Hepatocyte (in vitro differentiated cells): Measurements from ENCODE around the gene APOM.

Source experiments
- EZH2 ChIP-seq: fragments of 200-600 bp; sonication (generic); IDR thresholded peaks from 2 replicates; pipeline ENCODE4 v1.6.1; 2016; ENCODE audit warnings: antibody characterized with exemption, mild to moderate bottlenecking, borderline replicate concordance
- TF ChIP-seq, protein P1 (sequence below): fragments of 200-600 bp; sonication (generic); IDR thresholded peaks from 2 replicates; pipeline ENCODE4 v1.5.1; 2016; ENCODE audit warnings: antibody characterized with exemption, mild to moderate bottlenecking; ENCODE audit not compliant: poor library complexity

DNA sequence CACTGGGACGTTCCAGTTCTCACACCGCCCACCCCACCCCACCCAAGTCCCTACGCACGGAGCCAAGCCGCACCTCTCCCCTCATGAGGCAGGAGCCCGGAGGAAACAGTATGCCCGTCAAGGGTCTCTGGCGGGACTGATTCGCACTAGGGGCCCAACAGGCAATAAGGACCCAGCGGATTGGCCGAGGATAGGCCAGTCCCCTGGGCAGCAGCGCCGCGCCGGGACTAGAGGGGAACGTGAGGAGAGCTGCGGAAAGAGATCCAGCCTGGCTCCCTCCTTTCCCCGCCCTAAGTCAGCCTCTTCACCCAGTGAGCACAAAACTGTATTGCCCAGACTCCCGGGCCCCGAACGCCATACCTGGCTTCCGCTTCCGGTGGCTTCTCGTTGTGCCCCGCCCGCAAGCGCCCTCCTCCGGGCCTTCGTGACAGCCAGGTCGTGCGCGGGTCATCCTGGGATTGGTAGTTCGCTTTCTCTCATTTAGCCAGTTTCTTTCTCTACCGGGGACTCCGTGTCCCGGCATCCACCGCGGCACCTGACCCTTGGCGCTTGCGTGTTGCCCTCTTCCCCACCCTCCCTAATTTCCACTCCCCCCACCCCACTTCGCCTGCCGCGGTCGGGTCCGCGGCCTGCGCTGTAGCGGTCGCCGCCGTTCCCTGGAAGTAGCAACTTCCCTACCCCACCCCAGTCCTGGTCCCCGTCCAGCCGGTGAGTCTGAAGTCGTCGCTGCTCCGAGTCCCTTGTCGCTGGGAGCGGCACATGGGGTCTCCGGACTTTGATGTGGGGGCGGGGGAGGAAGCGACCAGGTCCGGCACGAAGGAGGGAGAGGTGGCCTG is 10.0 kb downstream of the APOM start, which contains the start of gene CSNK2B:
- TF ChIP-seq, protein P1, sequence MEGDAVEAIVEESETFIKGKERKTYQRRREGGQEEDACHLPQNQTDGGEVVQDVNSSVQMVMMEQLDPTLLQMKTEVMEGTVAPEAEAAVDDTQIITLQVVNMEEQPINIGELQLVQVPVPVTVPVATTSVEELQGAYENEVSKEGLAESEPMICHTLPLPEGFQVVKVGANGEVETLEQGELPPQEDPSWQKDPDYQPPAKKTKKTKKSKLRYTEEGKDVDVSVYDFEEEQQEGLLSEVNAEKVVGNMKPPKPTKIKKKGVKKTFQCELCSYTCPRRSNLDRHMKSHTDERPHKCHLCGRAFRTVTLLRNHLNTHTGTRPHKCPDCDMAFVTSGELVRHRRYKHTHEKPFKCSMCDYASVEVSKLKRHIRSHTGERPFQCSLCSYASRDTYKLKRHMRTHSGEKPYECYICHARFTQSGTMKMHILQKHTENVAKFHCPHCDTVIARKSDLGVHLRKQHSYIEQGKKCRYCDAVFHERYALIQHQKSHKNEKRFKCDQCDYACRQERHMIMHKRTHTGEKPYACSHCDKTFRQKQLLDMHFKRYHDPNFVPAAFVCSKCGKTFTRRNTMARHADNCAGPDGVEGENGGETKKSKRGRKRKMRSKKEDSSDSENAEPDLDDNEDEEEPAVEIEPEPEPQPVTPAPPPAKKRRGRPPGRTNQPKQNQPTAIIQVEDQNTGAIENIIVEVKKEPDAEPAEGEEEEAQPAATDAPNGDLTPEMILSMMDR = no peak
- no peak for TF ChIP-seq EZH2
